K562 (cell line): ENCODE data around the gene TBC1D1. TPM values are rescaled to one million over a fixed set of nuclear protein-coding genes. Genes with fewer than 3 reads are reported as not detected.

Experiments used
- ATAC-seq: fragments of 200-7000 bp; cut with Tn5 transposase; 3 replicates; pipeline ENCODE4 v1.9.1; 2020; ENCODE audit warnings: moderate library complexity
- BruUV-seq: library from RNA; stranded (reverse); fragments of 400-500 nt; replicated peaks from 2 replicates; lab custom pipeline; 2021; lab: Mats Ljungman, UMichigan
- CTCF ChIA-PET: fragments of 300-600 bp; formaldehyde crosslinking; extraction: SDS; loops from one replicate; lab custom pipeline; 2021; ENCODE audit warnings: low intra/inter-chr PET ratio; lab: Yijun Ruan, JAX
- POLR2A ChIA-PET: fragments of 300-600, 350-650 bp; sonication (Branson Sonifier 250); formaldehyde crosslinking; extraction: SDS; loops from one replicate; lab custom pipeline; 2021; ENCODE audit warnings: antibody characterized with exemption, inconsistent platforms; lab: Yijun Ruan, JAX
- DNase-seq, 4 experiments: peaks; one replicate each; pipeline versions ENCODE4 v3.0.0 to v3.0.0-alpha.2; 2011 to 2018; ENCODE audit warnings: low spot score in 3 of 4, mixed read lengths in 3 of 4; ENCODE audit errors: extremely low read depth in 1 of 4
- FAIRE-seq: peaks from 2 replicates; lab custom pipeline; 2011; peaks lifted over from hg19 to GRCh38; lab: Jason Lieb, UNC
- H2AFZ ChIP-seq: 2 replicates; pipeline ENCODE4 v1.6.0; 2011; ENCODE audit warnings: low read depth, low read length, control low read depth, inconsistent platforms
- H3K27ac ChIP-seq: fragments of 200-600 bp; 3 replicates; pipeline ENCODE4 v1.8.0; 2011; ENCODE audit warnings: low read depth, mild to moderate bottlenecking, control low read depth, inconsistent platforms, low read length, moderate library complexity, mixed read lengths; ENCODE audit errors: extremely low read depth
- H3K27me3 ChIP-seq, 2 experiments: fragments of 300-600 bp in 1 of 2; 2 replicates in 1 of 2; 3 replicates in 1 of 2; pipeline versions ENCODE4 v1.6.0 to v1.8.0; 2011; ENCODE audit warnings: inconsistent platforms in 2 of 2, low read length in 2 of 2, mild to moderate bottlenecking in 1 of 2, mixed read lengths in 1 of 2, moderate library complexity in 1 of 2; ENCODE audit not compliant: control insufficient read depth in 2 of 2, insufficient read depth in 2 of 2
- H3K36me3 ChIP-seq: fragments of 300-600 bp; 3 replicates; pipeline ENCODE4 v1.8.0; 2011; ENCODE audit warnings: mild to moderate bottlenecking, low read length, inconsistent platforms; ENCODE audit not compliant: control insufficient read depth, insufficient read depth
- H3K4me1 ChIP-seq, 2 experiments: fragments of 200-600 bp in 1 of 2; replicated peaks in 1 of 2; 2 replicates in 1 of 2; 3 replicates in 1 of 2; pipeline versions ENCODE4 v1.5.1 to v1.8.0; 2011; ENCODE audit warnings: inconsistent platforms in 2 of 2, low read length in 2 of 2, mild to moderate bottlenecking in 1 of 2, mixed read lengths in 1 of 2, moderate library complexity in 1 of 2; ENCODE audit not compliant: control insufficient read depth in 2 of 2, insufficient read depth in 2 of 2
- H3K4me2 ChIP-seq: 2 replicates; pipeline ENCODE4 v1.6.1; 2011; ENCODE audit warnings: low read length, control low read depth, inconsistent platforms, mixed read lengths; ENCODE audit not compliant: insufficient read depth
- H3K4me3 ChIP-seq: fragments of 200-600 bp; sonication (generic), shearing (Covaris generic); 2 replicates; pipeline ENCODE4 v1.5.1; 2016; ENCODE audit warnings: control low read depth, inconsistent platforms
- H3K79me2 ChIP-seq: fragments of 200-600 bp; 3 replicates; pipeline ENCODE4 v1.8.0; 2011; ENCODE audit warnings: low read length, inconsistent platforms; ENCODE audit not compliant: control insufficient read depth, insufficient read depth
- H3K9ac ChIP-seq, 2 experiments: 2 replicates each; pipeline versions ENCODE4 v1.6.0 to v1.6.1; 2011; ENCODE audit warnings: low read depth in 2 of 2, low read length in 2 of 2, control low read depth in 1 of 2, inconsistent platforms in 1 of 2, mild to moderate bottlenecking in 1 of 2, mixed read lengths in 1 of 2; ENCODE audit not compliant: insufficient read depth in 1 of 2
- H3K9me1 ChIP-seq: one replicate; pipeline ENCODE4 v1.6.0; 2011; ENCODE audit warnings: inconsistent platforms, mild to moderate bottlenecking, low read length, moderate library complexity; ENCODE audit not compliant: control insufficient read depth, insufficient read depth
- H3K9me3 ChIP-seq: replicated peaks from 2 replicates; pipeline ENCODE4 v1.5.1; 2011; ENCODE audit warnings: low read depth, low read length, inconsistent platforms; ENCODE audit not compliant: control insufficient read depth, insufficient read depth
- H4K20me1 ChIP-seq: replicated peaks from 2 replicates; pipeline ENCODE4 v1.6.1; 2011; ENCODE audit warnings: low read length, inconsistent platforms, mixed read lengths; ENCODE audit not compliant: control insufficient read depth, insufficient read depth
- BRF2 ChIP-seq: IDR thresholded peaks from 3 replicates; pipeline ENCODE4 v1.6.1; 2011; ENCODE audit warnings: borderline replicate concordance, mild to moderate bottlenecking; ENCODE audit not compliant: insufficient read length, insufficient read depth
- CBX8 ChIP-seq: fragments of 200-600 bp; sonication (generic); IDR thresholded peaks from 2 replicates; pipeline ENCODE4 v1.6.1; 2012; ENCODE audit warnings: borderline replicate concordance, mixed run types, low read depth, mild to moderate bottlenecking, moderate library complexity, mixed read lengths, low read length, control low read depth, inconsistent platforms; ENCODE audit not compliant: poor library complexity, severe bottlenecking; ENCODE audit errors: extremely low read depth
- CTCFL ChIP-seq: IDR thresholded peaks from 2 replicates; pipeline ENCODE4 v1.6.1; 2011; ENCODE audit warnings: borderline replicate concordance, low read depth, mild to moderate bottlenecking, moderate library complexity, low read length; ENCODE audit not compliant: insufficient read depth, poor library complexity, severe bottlenecking
- GATA2 ChIP-seq: sonication (generic); formaldehyde crosslinking; IDR thresholded peaks from 2 replicates; pipeline ENCODE4 v1.4.0; 2020; ENCODE audit warnings: mild to moderate bottlenecking, missing genetic modification reagents
- MTA1 ChIP-seq: fragments of 450-650 bp; IDR thresholded peaks from 2 replicates; pipeline ENCODE4 v1.6.1; 2017; ENCODE audit warnings: borderline replicate concordance
- NCOA6 ChIP-seq: fragments of 450-650 bp; IDR thresholded peaks from 2 replicates; pipeline ENCODE4 v1.6.1; 2017; ENCODE audit warnings: mild to moderate bottlenecking
- NFE2L1 ChIP-seq: fragments of 450-650 bp; IDR thresholded peaks from 2 replicates; pipeline ENCODE4 v1.6.1; 2016; ENCODE audit warnings: missing genetic modification characterization, low read depth, mild to moderate bottlenecking, missing compliant biosample characterization, moderate library complexity, borderline replicate concordance
- NFIX ChIP-seq: fragments of 250-450 bp; sonication (Bioruptor Pico); IDR thresholded peaks from 2 replicates; pipeline ENCODE4 v1.4.0; 2020; ENCODE audit warnings: low read depth, mild to moderate bottlenecking, moderate library complexity
- NRF1 ChIP-seq, 2 experiments: fragments of 450-650 bp; IDR thresholded peaks in 1 of 2; conservative IDR thresholded peaks in 1 of 2; 2 replicates each; pipeline ENCODE4 v1.6.1; 2014; ENCODE audit warnings: mild to moderate bottlenecking in 2 of 2
- PBX2 ChIP-seq, 2 experiments: IDR thresholded peaks in 1 of 2; conservative IDR thresholded peaks in 1 of 2; 2 replicates each; pipeline ENCODE4 v1.6.1; 2016; ENCODE audit warnings: low read depth in 2 of 2, mild to moderate bottlenecking in 1 of 2, missing compliant biosample characterization in 1 of 2, missing genetic modification characterization in 1 of 2, moderate library complexity in 1 of 2
- RBFOX2 ChIP-seq: fragments of 200-400 bp; formaldehyde crosslinking; IDR thresholded peaks from 2 replicates; pipeline ENCODE4 v1.6.1; 2017; ENCODE audit warnings: low read depth, mild to moderate bottlenecking, low read length, moderate library complexity
- TFAM ChIP-seq: fragments of 250-450 bp; sonication (Bioruptor Pico); conservative IDR thresholded peaks from 2 replicates; pipeline ENCODE4 v1.5.0; 2021; ENCODE audit warnings: mild to moderate bottlenecking, moderate library complexity
- THAP7 ChIP-seq: fragments of 250-450 bp; sonication (Bioruptor Pico); IDR thresholded peaks from 2 replicates; pipeline ENCODE4 v1.5.0; 2021
- ZNF232 ChIP-seq: sonication (generic); formaldehyde crosslinking; IDR thresholded peaks from 2 replicates; pipeline ENCODE4 v1.8.0; 2022; ENCODE audit warnings: mild to moderate bottlenecking, missing genetic modification reagents
- WGBS: fragments of 100-300 bp; shearing (Covaris generic); methylation state at CpG from one replicate; pipeline ENCODE4 v1.1.6; 2016; ENCODE audit warnings: low coverage, mixed read lengths; ENCODE audit not compliant: insufficient coverage; ENCODE audit errors: missing lambda C conversion rate; 5-methylcytosine and 5-hydroxymethylcytosine counted together
- in situ Hi-C: fragments of 300-500 bp; cut with MboI; formaldehyde crosslinking; loops from 4 replicates; pipeline ENCODE4 v1.15.0; 2018; ENCODE audit warnings: inconsistent platforms, mixed read lengths
- intact Hi-C: fragments of 100-400 bp; cut with micrococcal nuclease; formaldehyde crosslinking; loops from 2 replicates; pipeline ENCODE4 v1.14.2; 2022
- polyA plus RNA-seq, 8 experiments: library from polyadenylated mRNA; depleted of rRNA in 4 of 8; stranded (reverse) in 5 of 8; unstranded in 3 of 8; fragments of >200 nt; fragmentation: Nextera tagmentation in 2 of 8; fragmentation: Illumina TruSeq in 1 of 8; extraction: Ambion mirVana in 2 of 8; extraction: Trizol in 1 of 8; gene quantifications; 2 replicates each; pipeline versions ENCODE4 v1.2.1 to v1.2.3, GENCODE V29; 2011 to 2014; ENCODE audit warnings: inconsistent platforms in 1 of 8, missing spikeins in 1 of 8
- total RNA-seq, 7 experiments: library from RNA; depleted of rRNA in 6 of 7; stranded (reverse); fragments of >200 nt in 6 of 7; fragmentation: Illumina TruSeq in 2 of 7; extraction: Trizol in 2 of 7; gene quantifications; 2 replicates each; pipeline versions ENCODE4 v1.2.1 to v1.2.3, GENCODE V29; 2011 to 2021; ENCODE audit warnings: low replicate concordance in 1 of 7

TBC1D1 gene
- total and polyA plus RNA-seq, 9 of the 15 experiments (the other 6 are each of a cell fraction or from before 2014, with no cell fraction given), result 0.59 to 14.2 (median 8.8) TPM

GRCh38 chr4:37903901-37904300 is 13.0 kb downstream of the TBC1D1 start:
- POLR2A ChIA-PET, result no interaction called here
- Histone ChIP-seq H3K4me3 (no peak overlapping the region), H3K9ac (no peak overlapping the region), H3K4me1 (peaks cover 0 to 4% of the 10 kb centered on the region in 2 experiments; a peak in 1 of 5 replicates), H3K79me2 (no peaks in the 10 kb centered on the region), H3K36me3 (no peaks in the 10 kb centered on the region), H3K9me1 (no peaks in the 10 kb centered on the region), H3K4me2 (no peak overlapping the region), H3K9me3 (no peaks in the 10 kb centered on the region), H3K27ac (no peak overlapping the region), H2AFZ (no peak overlapping the region), H4K20me1 (no peaks in the 10 kb centered on the region), H3K27me3 (peaks cover 22 to 34% of the 10 kb centered on the region in 2 experiments)
- ATAC-seq, result no peak
- TF ChIP-seq TFAM (CRISPR knock-in tag) (no peak), NFIX (CRISPR knock-in tag) (no peak), GATA2 (CRISPR knock-in tag) (no peak), PBX2 (CRISPR knock-in tag; IDR thresholded peaks at IDR 0.05; ENCODE audit: low read depth) (no peak), PBX2 (tag; conservative IDR thresholded peaks at IDR 0.05; ENCODE audit: low read depth) (no peak), NRF1 (conservative IDR thresholded peaks at IDR 0.05 in 1 of 2, IDR thresholded peaks at IDR 0.05 in 1 of 2) (no peak), NFE2L1 (tag) (no peak), CBX8 (no peak), THAP7 (no peak), NCOA6 (no peak), ZNF232 (CRISPR knock-in tag) (no peak), BRF2 (no peak), MTA1 (no peak), CTCFL (no peak), RBFOX2 (no peak)
- CTCF ChIA-PET, result no interaction called here
- in situ Hi-C loops, result no loop called here
- no TSS peak for BruUV-seq
- intact Hi-C loops, result no loop called here
- no peak for DNase-seq
- no peak for FAIRE-seq
- 0% methylated on average over 3 of the region's 3 CpGs for WGBS
